ENCODE results near the gene ZNF697. TPM values are rescaled to one million over a fixed set of nuclear protein-coding genes. Genes with fewer than 3 reads are reported as not detected.
"Not testable (repeated sequence)": the region's sequence is repeated elsewhere in the genome, so short reads cannot be mapped to it uniquely, and the experiment has no call there.

ZNF697 gene
- total and polyA plus RNA-seq, 10 of the 15 experiments (the other 5 are each of a cell fraction or from before 2014, with no cell fraction given) = 0.48 to 5.9 (median 3.0) TPM

DNA sequence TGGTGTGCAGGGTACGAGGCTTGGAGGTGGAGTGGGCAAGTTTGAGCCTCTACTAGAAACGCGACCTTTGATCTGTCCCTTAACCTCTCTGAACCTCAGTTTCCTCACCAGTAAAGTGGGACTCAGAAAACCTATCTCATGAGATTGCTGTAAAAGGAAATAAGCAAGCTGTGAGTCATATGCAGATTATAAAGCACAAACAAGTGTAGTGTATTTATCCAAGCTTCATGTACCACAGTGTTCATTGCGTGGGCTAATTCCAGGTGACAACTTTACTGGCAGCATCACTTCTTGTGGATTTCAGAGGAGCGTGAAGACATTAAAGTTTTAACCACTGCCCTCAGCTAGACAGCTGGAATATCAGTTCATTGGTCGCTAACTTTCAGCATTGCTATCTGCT, 44.4 kb downstream of the ZNF697 start:
- FAIRE-seq (no peak), DNase-seq (ENCODE audit: low read depth, low spot score) (no peak), ATAC-seq (no peak)
- WGBS (ENCODE audit: insufficient coverage, insufficient replicate concordance, low lambda C conversion rate, missing lambda C conversion rate) = 33% methylated on average over 6 of the region's 6 CpGs
- no peaks in the 10 kb centered on the region for H4K20me1 ChIP-seq (ENCODE audit: control insufficient read depth, insufficient read depth)
- H3K4me3 ChIP-seq = no peak overlapping the region
- POLR2A ChIA-PET = no interaction called here
- H3K79me2 ChIP-seq (ENCODE audit: control insufficient read depth, insufficient read depth, low read length) = no peaks in the 10 kb centered on the region
- H3K4me1 ChIP-seq (ENCODE audit: control insufficient read depth, insufficient read depth, low read length) = no peaks in the 10 kb centered on the region
- no peaks in the 10 kb centered on the region for H3K9me3 ChIP-seq (replicated peaks; ENCODE audit: control insufficient read depth, insufficient read depth, low read length)
- no peak overlapping the region for H3K27ac ChIP-seq (ENCODE audit: control insufficient read depth, insufficient read depth)
- no peaks in the 10 kb centered on the region for H3K36me3 ChIP-seq (ENCODE audit: control insufficient read depth in 2 of 2, insufficient read depth in 2 of 2, low read length in 1 of 2)
- RAD21 ChIA-PET (ENCODE audit: unreplicated experiment) = no interaction called here
- H3K27me3 ChIP-seq (replicated peaks in 1 of 2; ENCODE audit: control insufficient read depth in 2 of 2, insufficient read depth in 2 of 2, low read length in 1 of 2) = no peaks in the 10 kb centered on the region; a peak in 2 of 4 replicates
- intact Hi-C loops (cut with micrococcal nuclease; ENCODE audit: unreplicated experiment) (no loop called here), in situ Hi-C loops (cut with MboI) (no loop called here)
- H3K4me2 ChIP-seq (ENCODE audit: control insufficient read depth, insufficient read depth) = no peak overlapping the region
- no TSS peak for BruUV-seq (replicated peaks)
- TF ChIP-seq TCF3 (IDR thresholded peaks at IDR 0.05; ENCODE audit: borderline replicate concordance, insufficient read depth, low read depth, low read length) = no peak
- TF ChIP-seq SIX5 (IDR thresholded peaks at IDR 0.05; ENCODE audit: low read depth, low read length, severe bottlenecking) = no peak
- TF ChIP-seq KAT2A (conservative IDR thresholded peaks at IDR 0.05; ENCODE audit: control insufficient read depth, low read depth, low read length) = no peak
- no peak for TF ChIP-seq PAX8 (IDR thresholded peaks at IDR 0.05)
- TF ChIP-seq RAD51 (IDR thresholded peaks at IDR 0.05) = no peak
- TF ChIP-seq ZNF207 (IDR thresholded peaks at IDR 0.05; ENCODE audit: borderline replicate concordance) = no peak
- no peak for TF ChIP-seq FOS (IDR thresholded peaks at IDR 0.05; ENCODE audit: borderline replicate concordance, extremely low read depth, insufficient read length)
- TF ChIP-seq WRNIP1 (IDR thresholded peaks at IDR 0.05; ENCODE audit: borderline replicate concordance, low read depth, low read length) = no peak
- no peak for TF ChIP-seq NFYB (IDR thresholded peaks at IDR 0.05; ENCODE audit: insufficient read depth, low read depth, low read length)
- TF ChIP-seq YBX1 (IDR thresholded peaks at IDR 0.05) = no peak
- TF ChIP-seq MYC (IDR thresholded peaks at IDR 0.05; ENCODE audit: insufficient read depth, insufficient read length, insufficient replicate concordance, low read length, severe bottlenecking) = no peak
- TF ChIP-seq, protein P1, sequence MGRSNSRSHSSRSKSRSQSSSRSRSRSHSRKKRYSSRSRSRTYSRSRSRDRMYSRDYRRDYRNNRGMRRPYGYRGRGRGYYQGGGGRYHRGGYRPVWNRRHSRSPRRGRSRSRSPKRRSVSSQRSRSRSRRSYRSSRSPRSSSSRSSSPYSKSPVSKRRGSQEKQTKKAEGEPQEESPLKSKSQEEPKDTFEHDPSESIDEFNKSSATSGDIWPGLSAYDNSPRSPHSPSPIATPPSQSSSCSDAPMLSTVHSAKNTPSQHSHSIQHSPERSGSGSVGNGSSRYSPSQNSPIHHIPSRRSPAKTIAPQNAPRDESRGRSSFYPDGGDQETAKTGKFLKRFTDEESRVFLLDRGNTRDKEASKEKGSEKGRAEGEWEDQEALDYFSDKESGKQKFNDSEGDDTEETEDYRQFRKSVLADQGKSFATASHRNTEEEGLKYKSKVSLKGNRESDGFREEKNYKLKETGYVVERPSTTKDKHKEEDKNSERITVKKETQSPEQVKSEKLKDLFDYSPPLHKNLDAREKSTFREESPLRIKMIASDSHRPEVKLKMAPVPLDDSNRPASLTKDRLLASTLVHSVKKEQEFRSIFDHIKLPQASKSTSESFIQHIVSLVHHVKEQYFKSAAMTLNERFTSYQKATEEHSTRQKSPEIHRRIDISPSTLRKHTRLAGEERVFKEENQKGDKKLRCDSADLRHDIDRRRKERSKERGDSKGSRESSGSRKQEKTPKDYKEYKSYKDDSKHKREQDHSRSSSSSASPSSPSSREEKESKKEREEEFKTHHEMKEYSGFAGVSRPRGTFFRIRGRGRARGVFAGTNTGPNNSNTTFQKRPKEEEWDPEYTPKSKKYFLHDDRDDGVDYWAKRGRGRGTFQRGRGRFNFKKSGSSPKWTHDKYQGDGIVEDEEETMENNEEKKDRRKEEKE (IDR thresholded peaks at IDR 0.05) = no peak
- TF ChIP-seq FOXM1 (IDR thresholded peaks at IDR 0.05; ENCODE audit: low read depth, low read length) = no peak
- TF ChIP-seq IRF4 (IDR thresholded peaks at IDR 0.05; ENCODE audit: low read depth, low read length) = no peak
- no peak for TF ChIP-seq BRCA1 (IDR thresholded peaks at IDR 0.05; ENCODE audit: low read depth, low read length)
- CTCF ChIA-PET = interaction anchor here (1.1 kb wide), 1 partner anchor 60 kb away, joined by 3 read pairs; no protein-coding TSS in a partner anchor
- no peak overlapping the region for H2AFZ ChIP-seq (ENCODE audit: control insufficient read depth, low read depth, low read length)
- SMC1A ChIA-PET (ENCODE audit: uncharacterized antibody, unreplicated experiment) = no interaction called here
- no peak overlapping the region for H3K9ac ChIP-seq (ENCODE audit: control insufficient read depth, insufficient read depth, low read length)

DNA sequence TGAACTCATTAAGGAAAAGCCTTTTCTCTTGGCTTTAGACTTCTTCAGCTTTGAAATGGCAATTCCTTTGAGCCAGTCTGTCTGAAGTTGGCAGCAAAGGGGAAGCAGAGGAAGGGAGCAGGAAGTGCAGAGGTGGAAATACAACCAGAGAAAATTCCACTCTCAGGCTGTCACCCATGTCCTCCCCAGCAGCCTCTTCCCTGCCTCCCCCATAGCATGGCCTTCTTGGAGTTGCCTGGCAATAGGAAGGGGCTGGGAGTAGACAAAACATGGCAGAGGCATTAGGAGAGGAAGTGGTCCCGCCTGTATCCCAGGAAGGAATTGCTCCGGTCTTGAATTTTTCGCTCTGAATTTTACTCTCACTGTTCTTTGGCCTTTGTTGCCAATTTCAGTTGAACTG, 44.8 kb downstream of the ZNF697 start:
- H3K36me3 ChIP-seq (ENCODE audit: control insufficient read depth in 2 of 2, insufficient read depth in 2 of 2, low read length in 1 of 2); H3K9me3 ChIP-seq (replicated peaks; ENCODE audit: control insufficient read depth, insufficient read depth, low read length); H2AFZ ChIP-seq (ENCODE audit: control insufficient read depth, low read depth, low read length); intact Hi-C loops (cut with micrococcal nuclease; ENCODE audit: unreplicated experiment); in situ Hi-C loops (cut with MboI); H3K27me3 ChIP-seq (replicated peaks in 1 of 2; ENCODE audit: control insufficient read depth in 2 of 2, insufficient read depth in 2 of 2, low read length in 1 of 2); DNase-seq (ENCODE audit: low read depth, low spot score); SMC1A ChIA-PET (ENCODE audit: uncharacterized antibody, unreplicated experiment); H3K4me1 ChIP-seq (ENCODE audit: control insufficient read depth, insufficient read depth, low read length); H3K4me2 ChIP-seq (ENCODE audit: control insufficient read depth, insufficient read depth); H3K4me3 ChIP-seq; H4K20me1 ChIP-seq (ENCODE audit: control insufficient read depth, insufficient read depth); RAD21 ChIA-PET (ENCODE audit: unreplicated experiment); ATAC-seq; POLR2A ChIA-PET; H3K27ac ChIP-seq (ENCODE audit: control insufficient read depth, insufficient read depth); FAIRE-seq; H3K9ac ChIP-seq (ENCODE audit: control insufficient read depth, insufficient read depth, low read length); H3K79me2 ChIP-seq (ENCODE audit: control insufficient read depth, insufficient read depth, low read length); BruUV-seq (replicated peaks): not testable (repeated sequence)
- WGBS (ENCODE audit: insufficient coverage, insufficient replicate concordance, low lambda C conversion rate, missing lambda C conversion rate) = 59% methylated on average over 3 of the region's 3 CpGs
- CTCF ChIA-PET = interaction anchor here (1.1 kb wide), 1 partner anchor 61 kb away, joined by 3 read pairs; no protein-coding TSS in a partner anchor

Data from GM12878 (cell line).